H9 (cell line): ENCODE results near the gene RPL36A. TPM values are rescaled to one million over a fixed set of nuclear protein-coding genes. Genes with fewer than 3 reads are reported as not detected.

Experiments used
- DNase-seq: peaks from one replicate; pipeline ENCODE4 v3.0.0-alpha.2; 2017
- H2AFZ ChIP-seq: one replicate; pipeline ENCODE4 v1.6.1; 2013; ENCODE audit warnings: mild to moderate bottlenecking, low read length, control low read depth, moderate library complexity
- H2AK5ac ChIP-seq: 2 replicates; pipeline ENCODE4 v1.6.1; 2013; ENCODE audit warnings: low read length, control low read depth, mixed read lengths; ENCODE audit not compliant: insufficient read length
- H2BK120ac ChIP-seq: one replicate; pipeline ENCODE4 v1.6.1; 2013; ENCODE audit warnings: low read depth, mild to moderate bottlenecking, low read length, control low read depth, inconsistent platforms; ENCODE audit not compliant: poor library complexity, severe bottlenecking
- H2BK12ac ChIP-seq: 2 replicates; pipeline ENCODE4 v1.6.1; 2013; ENCODE audit warnings: low read length, control low read depth, mixed read lengths, low read depth; ENCODE audit not compliant: insufficient read length
- H2BK15ac ChIP-seq: 2 replicates; pipeline ENCODE4 v1.6.1; 2013; ENCODE audit warnings: low read depth, low read length, control low read depth
- H2BK20ac ChIP-seq: one replicate; pipeline ENCODE4 v1.6.1; 2013; ENCODE audit warnings: low read depth, mild to moderate bottlenecking, low read length, control low read depth, inconsistent platforms; ENCODE audit not compliant: poor library complexity, severe bottlenecking
- H2BK5ac ChIP-seq: 2 replicates; pipeline ENCODE4 v1.6.1; 2013; ENCODE audit warnings: low read length, control low read depth, mixed read lengths; ENCODE audit not compliant: insufficient read length
- H3K14ac ChIP-seq: 2 replicates; pipeline ENCODE4 v1.6.1; 2013; ENCODE audit warnings: low read length, control low read depth; ENCODE audit not compliant: insufficient read depth
- H3K18ac ChIP-seq: 2 replicates; pipeline ENCODE4 v1.6.1; 2013; ENCODE audit warnings: low read depth, mild to moderate bottlenecking, mixed read lengths, low read length, control low read depth; ENCODE audit not compliant: insufficient read length
- H3K23ac ChIP-seq: 2 replicates; pipeline ENCODE4 v1.6.1; 2013; ENCODE audit warnings: low read length, control low read depth, mixed read lengths, low read depth; ENCODE audit not compliant: insufficient read length
- H3K23me2 ChIP-seq: 2 replicates; pipeline ENCODE4 v1.6.1; 2013; ENCODE audit warnings: low read depth, mild to moderate bottlenecking, mixed read lengths, low read length, control low read depth; ENCODE audit not compliant: insufficient read length, poor library complexity, severe bottlenecking
- H3K27ac ChIP-seq: 2 replicates; pipeline ENCODE4 v1.5.1; 2013; ENCODE audit warnings: low read length, control low read depth, mixed read lengths, low read depth; ENCODE audit not compliant: insufficient read length
- H3K27me3 ChIP-seq: 2 replicates; pipeline ENCODE4 v1.6.1; 2013; ENCODE audit warnings: low read length, control low read depth, inconsistent platforms; ENCODE audit not compliant: insufficient read depth
- H3K4ac ChIP-seq: 2 replicates; pipeline ENCODE4 v1.6.1; 2013; ENCODE audit warnings: low read depth, mild to moderate bottlenecking, control low read depth, inconsistent platforms, low read length, moderate library complexity
- H3K4me1 ChIP-seq: 2 replicates; pipeline ENCODE4 v1.6.1; 2013; ENCODE audit warnings: low read length, control low read depth, inconsistent platforms; ENCODE audit not compliant: insufficient read depth
- H3K4me2 ChIP-seq: 2 replicates; pipeline ENCODE4 v1.6.1; 2013; ENCODE audit warnings: low read length, control low read depth, mixed read lengths; ENCODE audit not compliant: insufficient read length, insufficient read depth
- H3K56ac ChIP-seq: 2 replicates; pipeline ENCODE4 v1.6.1; 2013; ENCODE audit warnings: low read depth, mild to moderate bottlenecking, mixed read lengths, low read length, control low read depth; ENCODE audit not compliant: insufficient read length
- H3K79me1 ChIP-seq: 2 replicates; pipeline ENCODE4 v1.6.1; 2013; ENCODE audit warnings: low read depth, mild to moderate bottlenecking, moderate library complexity, low read length, control low read depth, inconsistent platforms; ENCODE audit not compliant: insufficient read depth, poor library complexity, severe bottlenecking
- H3K79me2 ChIP-seq: 2 replicates; pipeline ENCODE4 v1.6.1; 2013; ENCODE audit warnings: low read length, control low read depth, inconsistent platforms; ENCODE audit not compliant: insufficient read depth
- H3K9ac ChIP-seq: 2 replicates; pipeline ENCODE4 v1.6.1; 2013; ENCODE audit warnings: low read length, control low read depth, mixed read lengths; ENCODE audit not compliant: insufficient read length; ENCODE audit errors: extremely low read depth
- H3K9me3 ChIP-seq: one replicate; pipeline ENCODE4 v1.6.1; 2013; ENCODE audit warnings: low read depth, low read length, inconsistent platforms; ENCODE audit not compliant: control insufficient read depth
- H3T11ph ChIP-seq: one replicate; pipeline ENCODE4 v1.6.1; 2013; ENCODE audit warnings: mild to moderate bottlenecking, low read length, control low read depth, inconsistent platforms
- H4K20me1 ChIP-seq: one replicate; pipeline ENCODE4 v1.6.1; 2013; ENCODE audit not compliant: control insufficient read depth, insufficient read length, insufficient read depth
- H4K5ac ChIP-seq: 2 replicates; pipeline ENCODE4 v1.6.1; 2013; ENCODE audit warnings: low read depth, mild to moderate bottlenecking, mixed read lengths, low read length, control low read depth; ENCODE audit not compliant: insufficient read length
- H4K8ac ChIP-seq: replicated peaks from 2 replicates; pipeline ENCODE4 v1.6.1; 2013; ENCODE audit warnings: low read length, control low read depth, mixed read lengths, low read depth; ENCODE audit not compliant: insufficient read length
- H4K91ac ChIP-seq: 2 replicates; pipeline ENCODE4 v1.6.1; 2013; ENCODE audit warnings: low read depth, mild to moderate bottlenecking, moderate library complexity, mixed read lengths, low read length, control low read depth; ENCODE audit not compliant: insufficient read length
- H3K27ac Mint-ChIP-seq, 3 experiments: 2 replicates in 2 of 3; 3 replicates in 1 of 3; pipeline ENCODE4 v1.8.0; 2020 to 2021; ENCODE audit warnings: mixed read lengths in 3 of 3, mild to moderate bottlenecking in 1 of 3, moderate library complexity in 1 of 3
- H3K27me3 Mint-ChIP-seq: 2 replicates; pipeline ENCODE4 v1.8.0; 2021; ENCODE audit warnings: low read depth, mild to moderate bottlenecking, moderate library complexity, mixed read lengths
- H3K36me3 Mint-ChIP-seq, 3 experiments: 2 replicates in 2 of 3; 3 replicates in 1 of 3; pipeline ENCODE4 v1.8.0; 2020 to 2021; ENCODE audit warnings: low read depth in 3 of 3, mixed read lengths in 3 of 3; ENCODE audit not compliant: insufficient read depth in 1 of 3
- H3K4me1 Mint-ChIP-seq, 2 experiments: 2 replicates each; pipeline ENCODE4 v1.8.0; 2020; ENCODE audit warnings: mixed read lengths in 2 of 2
- H3K4me3 Mint-ChIP-seq, 2 experiments: 2 replicates in 1 of 2; 3 replicates in 1 of 2; pipeline ENCODE4 v1.8.0; 2020 to 2021; ENCODE audit warnings: mild to moderate bottlenecking in 2 of 2, mixed read lengths in 2 of 2, moderate library complexity in 1 of 2
- H3K9me3 Mint-ChIP-seq, 2 experiments: 2 replicates in 1 of 2; 3 replicates in 1 of 2; pipeline ENCODE4 v1.8.0; 2020; ENCODE audit warnings: mild to moderate bottlenecking in 2 of 2, mixed read lengths in 2 of 2, moderate library complexity in 1 of 2
- WGBS: extraction: QIAGEN DNeasy Blood & Tissue Kit; methylation state at CpG from one replicate; pipeline ENCODE4 v1.1.7; 2013; ENCODE audit warnings: missing lambda C conversion rate, low lambda C conversion rate, mixed read lengths; ENCODE audit not compliant: insufficient read length; ENCODE audit errors: extremely low coverage; 5-methylcytosine and 5-hydroxymethylcytosine counted together
- total RNA-seq: library from RNA; stranded (reverse); gene quantifications from 2 replicates; pipeline ENCODE4 v1.2.1, GENCODE V29; 2021
- TF ChIP-seq, protein P1 (sequence below): fragments of 200-600 bp; sonication (generic); conservative IDR thresholded peaks from 3 replicates; pipeline ENCODE4 v1.8.0; 2021; ENCODE audit warnings: antibody characterized with exemption, mild to moderate bottlenecking

Gene RPL36A
- total RNA-seq, 1 experiment from 2014 or later: 428 TPM

DNA sequence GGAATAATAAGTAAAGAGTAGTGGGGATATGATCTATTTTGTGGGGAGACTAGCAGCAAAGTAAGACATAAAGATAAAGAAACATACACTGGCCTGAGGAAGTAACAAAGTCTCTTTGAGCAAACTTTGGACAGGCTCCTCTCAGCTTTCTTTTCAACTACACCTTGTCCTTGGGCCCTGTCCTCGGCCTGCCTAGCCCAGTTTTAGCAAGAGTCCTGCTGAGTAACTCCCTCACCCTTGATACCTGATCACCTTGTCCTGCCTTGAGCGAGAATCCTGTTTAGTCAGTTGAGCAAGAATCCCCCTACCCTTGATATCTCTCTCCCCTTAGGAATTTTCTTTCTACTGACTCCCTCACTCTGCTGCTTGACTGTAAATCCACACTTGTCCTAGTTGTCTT, 28.7 kb downstream of the RPL36A start:
- no peak overlapping the region for H3K27ac Mint-ChIP-seq
- TF ChIP-seq, protein P1, sequence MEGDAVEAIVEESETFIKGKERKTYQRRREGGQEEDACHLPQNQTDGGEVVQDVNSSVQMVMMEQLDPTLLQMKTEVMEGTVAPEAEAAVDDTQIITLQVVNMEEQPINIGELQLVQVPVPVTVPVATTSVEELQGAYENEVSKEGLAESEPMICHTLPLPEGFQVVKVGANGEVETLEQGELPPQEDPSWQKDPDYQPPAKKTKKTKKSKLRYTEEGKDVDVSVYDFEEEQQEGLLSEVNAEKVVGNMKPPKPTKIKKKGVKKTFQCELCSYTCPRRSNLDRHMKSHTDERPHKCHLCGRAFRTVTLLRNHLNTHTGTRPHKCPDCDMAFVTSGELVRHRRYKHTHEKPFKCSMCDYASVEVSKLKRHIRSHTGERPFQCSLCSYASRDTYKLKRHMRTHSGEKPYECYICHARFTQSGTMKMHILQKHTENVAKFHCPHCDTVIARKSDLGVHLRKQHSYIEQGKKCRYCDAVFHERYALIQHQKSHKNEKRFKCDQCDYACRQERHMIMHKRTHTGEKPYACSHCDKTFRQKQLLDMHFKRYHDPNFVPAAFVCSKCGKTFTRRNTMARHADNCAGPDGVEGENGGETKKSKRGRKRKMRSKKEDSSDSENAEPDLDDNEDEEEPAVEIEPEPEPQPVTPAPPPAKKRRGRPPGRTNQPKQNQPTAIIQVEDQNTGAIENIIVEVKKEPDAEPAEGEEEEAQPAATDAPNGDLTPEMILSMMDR: no peak
- no peak overlapping the region for H3K4me2 ChIP-seq

More for the DNA sequence above, 28.7 kb downstream of the RPL36A start:
- Histone ChIP-seq H2BK20ac (no peak overlapping the region), H3K9ac (no peak overlapping the region), H4K91ac (no peak overlapping the region), H3T11ph (no peak overlapping the region), H3K14ac (no peak overlapping the region), H3K27ac (no peak overlapping the region), H3K56ac (no peak overlapping the region), H3K23ac (no peak overlapping the region), H2BK5ac (no peak overlapping the region), H4K8ac (no peak overlapping the region), H3K18ac (no peak overlapping the region), H2AK5ac (no peak overlapping the region), H2AFZ (no peak overlapping the region), H2BK12ac (no peak overlapping the region), H2BK120ac (no peak overlapping the region), H3K4me1 (no peaks in the 10 kb centered on the region), H2BK15ac (no peak overlapping the region), H3K27me3 (no peaks in the 10 kb centered on the region), H3K23me2 (no peaks in the 10 kb centered on the region), H3K4ac (no peak overlapping the region), H4K20me1 (no peaks in the 10 kb centered on the region), H3K79me2 (no peaks in the 10 kb centered on the region), H3K79me1 (no peaks in the 10 kb centered on the region), H3K9me3 (peaks cover 20% of the 10 kb centered on the region), H4K5ac (no peak overlapping the region)
- peak overlapping the region; percentile 16 to 83; a peak in 4 of 5 replicates for H3K4me3 Mint-ChIP-seq
- WGBS: no CpG with 5 or more reads among the region's 2 CpGs
- no peak for DNase-seq
- H3K36me3 Mint-ChIP-seq: peaks cover 12 to 28% (median 23%) of the 10 kb centered on the region in 3 experiments
- H3K27me3 Mint-ChIP-seq: no peaks in the 10 kb centered on the region; the same call in 1 of the 2 replicates
- H3K9me3 Mint-ChIP-seq: peaks cover 64% of the 10 kb centered on the region in 2 experiments
- peaks cover 24 to 26% of the 10 kb centered on the region in 2 experiments for H3K4me1 Mint-ChIP-seq
